GM11168 (cell line): ENCODE results near the gene CD244.

ENCODE experiments used
- in situ Hi-C: fragments of 300-500 bp; cut with MboI; formaldehyde crosslinking; loops from one replicate; pipeline ENCODE4 v1.12.0; 2022; ENCODE audit warnings: low sequenced_read_pairs; ENCODE audit not compliant: unreplicated experiment

The CD244 gene

DNA sequence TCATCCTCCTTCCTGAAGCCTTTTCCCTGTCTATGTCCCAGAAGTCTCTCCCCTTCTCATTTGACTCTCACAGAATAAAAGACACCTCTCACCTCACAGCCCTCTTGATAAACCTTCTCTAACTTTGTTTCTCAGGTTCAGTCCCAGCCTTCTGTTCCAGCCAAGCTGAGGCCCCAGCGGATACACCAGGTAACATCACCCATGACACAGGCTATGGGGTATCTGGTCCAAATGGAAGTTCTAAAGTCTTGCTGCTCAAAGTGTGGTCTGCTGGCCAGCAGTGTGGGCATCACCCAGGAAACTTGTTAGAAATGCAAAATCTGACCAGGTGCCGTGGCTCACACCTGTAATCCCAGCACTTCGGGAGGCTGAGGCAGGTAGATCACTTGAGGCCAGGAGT lies 43.5 kb downstream of the CD244 start:
- in situ Hi-C loops, result no loop called here

DNA sequence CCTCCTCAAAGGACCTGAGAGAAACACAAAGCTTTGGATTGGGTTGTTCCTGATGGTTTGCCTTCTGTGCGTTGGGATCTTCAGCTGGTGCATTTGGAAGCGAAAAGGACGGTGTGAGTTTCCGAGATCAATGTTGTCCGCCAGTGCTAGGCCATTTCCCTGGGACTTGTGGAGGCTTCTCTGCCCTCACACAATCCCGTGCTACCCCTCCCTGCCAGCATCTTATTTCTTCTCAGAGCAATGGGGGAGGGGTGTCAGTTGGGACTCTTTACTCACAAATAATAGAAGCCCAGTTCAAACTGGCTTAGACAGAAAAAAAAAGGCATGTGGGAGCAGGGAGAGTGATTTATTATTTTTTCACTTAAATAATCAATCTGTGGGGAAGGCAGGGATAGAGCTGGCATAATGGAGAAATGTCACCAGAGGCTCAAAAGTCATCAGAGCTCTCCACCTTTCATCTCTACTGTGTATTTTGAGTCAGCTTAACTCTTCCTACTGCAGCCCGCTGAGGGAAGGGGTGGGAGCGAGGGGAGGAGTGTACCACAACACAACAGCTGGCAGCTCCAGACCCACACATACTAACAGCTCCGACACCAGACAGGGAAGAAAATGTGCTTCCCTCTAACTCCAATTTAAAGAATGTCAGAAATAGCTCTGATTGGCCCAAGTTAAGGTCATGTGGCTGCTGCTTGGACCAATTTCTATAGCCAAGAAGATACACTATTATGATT lies 44.3 kb downstream of the CD244 start:
- in situ Hi-C loops, result no loop called here

DNA sequence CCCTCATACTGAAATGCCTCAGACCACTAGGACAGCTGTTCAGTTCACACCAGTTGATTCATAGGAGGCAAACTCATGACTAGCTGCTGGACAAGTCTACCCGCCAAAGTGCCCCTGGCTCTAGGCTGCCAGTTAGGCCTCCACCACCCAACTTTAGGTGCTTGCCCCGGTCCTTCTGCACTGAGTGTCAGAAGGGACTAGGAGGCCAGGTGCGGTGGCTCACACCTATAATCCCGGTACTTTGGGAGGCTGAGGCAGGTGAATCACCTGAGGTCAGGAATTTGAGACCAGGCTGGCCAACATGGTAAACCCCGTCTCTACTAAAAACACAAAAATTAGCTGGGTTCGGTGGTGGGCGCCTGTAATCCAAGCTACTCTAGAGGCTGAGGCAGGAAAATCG lies 47.8 kb downstream of the CD244 start:
- in situ Hi-C loops, result no loop called here

DNA sequence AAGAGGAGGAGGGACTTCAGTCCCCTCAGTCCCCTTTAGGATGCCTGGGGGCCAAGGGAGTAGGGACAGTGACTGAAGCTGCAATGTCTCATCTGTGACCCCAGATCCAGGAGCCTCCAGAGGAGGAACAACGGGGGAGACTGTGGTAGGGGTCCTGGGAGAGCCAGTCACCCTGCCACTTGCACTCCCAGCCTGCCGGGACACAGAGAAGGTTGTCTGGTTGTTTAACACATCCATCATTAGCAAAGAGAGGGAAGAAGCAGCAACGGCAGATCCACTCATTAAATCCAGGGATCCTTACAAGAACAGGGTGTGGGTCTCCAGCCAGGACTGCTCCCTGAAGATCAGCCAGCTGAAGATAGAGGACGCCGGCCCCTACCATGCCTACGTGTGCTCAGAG lies 48.4 kb downstream of the CD244 start:
- in situ Hi-C loops, result no loop called here

DNA sequence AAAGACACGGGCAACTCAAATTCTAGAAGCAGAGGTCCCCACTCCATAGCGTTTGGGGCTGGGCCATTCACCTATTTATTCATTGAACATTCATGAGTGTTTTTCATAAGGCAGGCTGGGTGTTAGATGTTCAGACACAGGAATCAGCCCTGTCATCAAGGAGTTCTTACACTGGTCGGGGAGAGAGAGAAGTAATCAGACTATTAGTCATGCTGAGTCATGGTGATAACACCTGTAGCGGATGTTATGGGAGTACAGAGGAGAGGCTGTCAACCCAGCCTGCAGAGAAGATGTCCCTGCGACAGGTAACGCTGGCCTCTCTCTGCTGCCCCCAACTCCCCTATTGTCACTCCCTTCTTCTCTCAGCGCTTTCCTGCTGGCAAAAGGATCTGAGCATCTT lies 49.5 kb downstream of the CD244 start:
- in situ Hi-C loops, result no loop called here

DNA sequence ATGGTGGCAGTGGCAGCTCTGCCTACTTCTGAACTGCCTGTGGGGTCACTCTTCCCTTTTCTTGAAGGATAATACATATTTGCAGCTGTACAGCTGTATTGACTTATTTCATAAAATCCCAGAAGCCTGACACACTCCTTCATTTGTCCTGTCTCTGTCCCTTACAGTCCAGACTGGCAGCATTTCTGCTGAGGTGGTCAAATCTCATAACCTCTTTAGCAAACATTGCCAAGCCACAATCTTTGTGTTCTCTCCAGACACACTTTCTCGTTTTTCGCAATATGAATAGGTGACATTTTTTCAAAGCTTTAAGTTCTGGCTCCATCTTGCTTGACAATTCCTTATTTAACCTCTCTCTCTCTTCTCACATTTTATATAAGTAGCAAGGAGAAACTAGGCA lies 51.5 kb downstream of the CD244 start:
- in situ Hi-C loops, result no loop called here

DNA sequence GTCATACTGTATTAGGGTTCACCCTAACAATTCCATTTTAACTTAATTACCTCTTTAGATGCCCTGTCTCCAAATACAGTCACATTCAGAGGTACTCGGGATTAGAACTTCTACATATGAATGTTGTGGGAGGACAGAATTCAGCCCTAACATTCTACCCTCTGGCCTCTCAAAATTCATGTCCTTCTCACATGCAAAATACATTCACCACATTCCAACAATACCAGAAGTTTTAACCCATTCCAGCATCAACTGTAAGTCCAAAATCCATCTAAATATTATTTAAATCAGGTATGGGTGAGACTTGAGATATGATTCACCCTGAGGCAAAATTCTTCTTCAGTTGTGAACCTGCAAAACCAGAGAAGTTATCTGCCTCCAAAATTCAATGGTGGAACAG lies 52.2 kb downstream of the CD244 start:
- in situ Hi-C loops, result no loop called here

DNA sequence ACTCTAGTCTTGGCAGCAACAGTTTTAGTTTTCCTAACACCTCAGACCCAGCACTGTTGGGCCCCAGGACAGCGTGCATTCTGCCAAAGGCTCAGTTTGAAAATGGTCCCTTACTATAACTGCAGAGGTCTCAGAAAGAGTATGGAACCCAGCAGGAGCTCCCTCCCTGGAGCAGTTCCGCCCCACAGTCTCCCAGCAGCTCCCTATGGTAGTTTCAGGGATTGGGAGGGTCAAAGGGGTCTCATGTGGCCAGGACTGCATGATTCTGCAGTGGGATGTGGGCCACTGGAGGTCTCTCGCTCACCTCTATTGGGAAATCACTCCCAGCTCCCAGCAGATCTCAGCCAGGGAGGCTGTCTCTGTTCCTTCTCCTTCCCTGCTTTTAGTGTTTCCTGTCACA lies 54.4 kb downstream of the CD244 start:
- in situ Hi-C loops, result no loop called here

DNA sequence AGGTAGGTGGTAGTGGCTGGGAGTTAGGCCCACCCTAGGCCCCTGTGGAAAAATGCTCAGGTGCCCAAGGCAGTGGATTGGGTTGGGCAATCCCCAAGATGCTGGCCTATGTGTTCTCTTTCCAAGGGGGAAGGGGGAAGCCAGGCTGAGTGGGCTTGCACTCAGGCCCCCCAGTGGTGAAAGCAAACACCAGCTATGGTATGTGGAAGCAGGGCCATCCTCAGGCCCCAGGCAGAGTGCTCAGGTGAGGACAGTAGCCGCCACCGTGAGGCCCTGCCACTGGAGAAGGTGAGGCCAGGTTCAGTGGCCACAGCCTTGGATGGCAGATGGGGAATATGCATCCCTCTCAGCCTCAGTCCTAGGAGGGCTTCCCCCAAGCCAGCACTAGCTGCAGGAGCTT lies 54.9 kb downstream of the CD244 start:
- in situ Hi-C loops, result no loop called here

DNA sequence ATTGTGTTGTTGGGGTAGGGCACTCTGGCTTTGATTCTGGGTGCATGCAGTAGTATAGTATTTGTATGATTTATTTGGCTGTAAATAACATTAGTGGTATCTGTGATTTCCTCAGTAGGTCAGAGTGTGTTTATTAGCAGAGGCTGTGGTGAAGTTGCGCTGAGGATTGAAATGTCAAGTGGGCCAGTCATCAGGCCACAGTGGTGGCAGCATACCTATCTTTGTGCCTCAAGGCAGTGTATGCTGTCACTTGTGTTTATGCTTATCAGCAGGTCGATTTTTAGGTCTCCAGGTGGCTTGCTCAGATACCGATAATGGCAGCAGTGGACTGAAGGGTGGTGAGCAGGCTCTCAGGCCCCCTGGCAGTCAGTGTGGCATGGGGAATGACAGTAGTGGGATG lies 55.4 kb downstream of the CD244 start:
- in situ Hi-C loops, result no loop called here

DNA sequence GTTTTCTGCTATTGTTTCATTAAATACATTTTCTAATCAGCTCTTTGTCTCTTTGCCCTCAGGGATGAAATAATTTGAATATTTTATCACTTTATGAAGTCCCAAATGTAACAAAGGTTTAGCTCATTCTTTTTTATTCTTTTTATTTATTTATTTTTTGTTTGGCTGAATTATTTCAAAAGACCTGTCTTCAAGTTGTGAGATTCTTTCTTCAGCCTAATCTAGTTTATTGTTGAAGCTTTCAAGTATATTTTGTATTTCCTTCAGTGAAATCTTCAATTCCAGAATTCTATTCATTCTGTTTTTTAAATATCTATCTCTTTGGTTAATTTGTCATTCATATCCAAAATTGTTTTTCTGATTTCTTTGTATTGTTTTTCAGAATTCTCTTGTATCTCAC lies 55.9 kb downstream of the CD244 start:
- in situ Hi-C loops, result no loop called here

DNA sequence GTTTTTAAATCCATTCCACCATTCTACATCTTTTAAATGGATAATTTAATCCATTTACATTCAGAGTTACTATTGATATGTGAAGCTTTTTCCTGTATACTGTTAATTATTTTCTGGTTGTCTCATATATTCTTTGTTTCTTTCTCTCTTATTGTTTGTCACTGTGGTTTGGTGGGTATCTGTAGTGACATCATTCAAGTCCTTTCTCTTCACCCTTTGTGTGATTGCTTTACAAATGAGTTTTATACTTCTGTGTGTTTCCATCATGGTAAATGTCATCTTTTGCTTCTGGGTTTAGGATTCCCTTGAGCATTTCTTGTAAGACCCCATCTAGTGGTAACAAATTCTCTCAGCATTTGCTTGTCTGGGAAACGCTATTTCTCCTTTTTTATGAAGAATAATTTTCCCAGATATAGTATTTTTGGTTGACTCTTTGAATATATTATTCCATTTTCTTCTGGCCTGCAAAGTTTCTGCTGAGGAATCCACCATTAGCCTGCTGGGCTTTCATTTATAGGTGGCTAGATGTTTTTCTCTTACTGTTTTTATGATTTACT lies 56.5 kb downstream of the CD244 start:
- in situ Hi-C loops, result no loop called here

DNA sequence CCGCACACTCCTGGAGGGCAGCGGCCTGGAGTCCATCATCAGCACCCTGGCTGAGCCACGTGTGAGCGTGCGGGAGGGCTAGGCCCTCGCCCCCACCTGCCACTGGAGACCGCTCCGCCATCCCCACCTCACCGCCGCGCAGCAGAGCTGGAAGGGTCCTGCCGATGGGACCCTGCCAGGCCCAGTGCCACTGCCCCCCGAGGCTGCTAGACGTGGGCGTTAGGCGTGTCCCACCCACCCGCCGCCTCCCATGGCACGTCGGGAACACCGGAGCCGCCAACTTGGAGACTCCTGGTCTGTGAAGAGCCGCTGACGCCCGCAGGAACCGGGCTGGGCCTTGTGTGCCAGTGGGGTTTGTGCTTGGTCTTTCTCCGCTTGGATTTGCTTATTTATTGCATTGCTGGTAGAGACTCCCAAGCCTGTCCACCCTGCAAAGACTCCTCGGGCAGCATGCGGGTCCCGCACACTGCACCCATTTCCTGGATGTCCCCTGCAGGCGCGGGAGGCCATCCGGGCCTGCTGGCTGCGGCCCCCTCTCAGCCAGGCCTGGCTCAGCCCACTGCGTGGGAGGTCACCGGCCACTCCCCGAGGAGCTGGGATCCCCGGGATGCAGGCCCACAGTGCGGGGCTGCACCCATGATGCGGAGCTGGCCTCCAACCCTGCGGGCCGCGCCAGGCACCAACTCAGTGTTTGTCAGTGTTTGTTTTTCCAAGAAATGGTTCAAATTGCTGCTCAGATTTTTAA lies 60.7 kb downstream of the CD244 start:
- in situ Hi-C loops, result no loop called here

DNA sequence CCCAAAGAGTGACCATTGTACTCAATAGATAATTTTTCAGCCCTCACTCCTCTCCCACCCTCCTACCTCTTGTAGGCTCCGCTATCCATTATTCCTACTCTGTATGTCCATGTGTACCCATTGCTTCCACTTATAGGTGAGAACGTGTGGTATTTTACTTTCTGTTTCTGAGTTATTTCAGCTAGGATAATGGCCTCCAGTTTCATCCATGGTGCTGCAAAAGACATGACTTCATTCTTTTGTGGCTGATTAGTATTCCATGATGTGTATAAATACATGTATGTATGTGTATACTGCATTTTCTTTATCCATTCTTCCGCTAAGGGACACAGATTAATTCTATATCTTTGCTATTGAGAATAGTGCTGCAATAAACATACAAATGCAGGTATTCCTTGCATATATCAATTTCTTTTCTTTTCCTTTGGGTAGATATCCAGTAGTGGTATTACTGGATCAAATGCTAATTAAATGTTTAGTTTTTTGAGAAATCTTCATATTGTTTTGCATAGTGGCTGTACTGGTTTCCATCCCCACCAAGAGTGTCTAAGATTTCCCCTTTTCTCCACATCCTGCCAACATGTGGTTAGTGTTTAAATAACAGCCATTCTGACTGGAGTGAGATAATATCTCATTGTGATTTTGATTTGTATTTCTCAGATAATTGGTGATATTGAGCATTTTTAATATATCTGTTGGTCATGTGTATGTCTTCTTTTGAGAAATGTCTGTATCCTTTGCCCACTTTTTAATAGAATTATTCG lies 61.9 kb downstream of the CD244 start:
- in situ Hi-C loops, result no loop called here

DNA sequence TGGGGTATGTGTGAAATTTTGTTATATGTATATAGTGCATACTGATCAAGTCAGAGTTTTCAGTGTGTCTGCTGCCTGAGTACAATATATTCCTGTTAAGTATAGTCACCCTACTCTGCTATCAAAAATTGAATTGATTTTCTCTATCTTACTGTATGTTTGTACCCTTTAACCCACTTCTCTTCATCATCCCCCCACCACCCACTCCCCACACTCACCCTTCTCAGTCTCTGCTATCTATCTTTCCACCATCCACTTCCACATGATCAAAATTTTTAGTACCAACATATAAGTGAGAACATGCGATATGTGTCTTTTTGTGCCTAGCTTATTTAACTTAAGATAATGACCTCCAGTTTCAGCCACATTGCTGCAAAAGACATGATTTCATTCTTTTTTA lies 62.5 kb downstream of the CD244 start:
- in situ Hi-C loops, result no loop called here

DNA sequence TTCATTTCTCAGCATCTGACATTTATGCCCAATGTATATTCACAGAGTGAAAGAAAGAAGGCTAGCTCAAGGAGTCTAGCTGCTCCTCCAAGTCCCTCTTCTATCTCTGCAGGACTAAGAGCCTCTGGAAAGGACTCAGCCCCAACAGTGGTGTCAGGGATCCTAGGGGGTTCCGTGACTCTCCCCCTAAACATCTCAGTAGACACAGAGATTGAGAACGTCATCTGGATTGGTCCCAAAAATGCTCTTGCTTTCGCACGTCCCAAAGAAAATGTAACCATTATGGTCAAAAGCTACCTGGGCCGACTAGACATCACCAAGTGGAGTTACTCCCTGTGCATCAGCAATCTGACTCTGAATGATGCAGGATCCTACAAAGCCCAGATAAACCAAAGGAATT lies 63.0 kb downstream of the CD244 start:
- in situ Hi-C loops, result no loop called here

DNA sequence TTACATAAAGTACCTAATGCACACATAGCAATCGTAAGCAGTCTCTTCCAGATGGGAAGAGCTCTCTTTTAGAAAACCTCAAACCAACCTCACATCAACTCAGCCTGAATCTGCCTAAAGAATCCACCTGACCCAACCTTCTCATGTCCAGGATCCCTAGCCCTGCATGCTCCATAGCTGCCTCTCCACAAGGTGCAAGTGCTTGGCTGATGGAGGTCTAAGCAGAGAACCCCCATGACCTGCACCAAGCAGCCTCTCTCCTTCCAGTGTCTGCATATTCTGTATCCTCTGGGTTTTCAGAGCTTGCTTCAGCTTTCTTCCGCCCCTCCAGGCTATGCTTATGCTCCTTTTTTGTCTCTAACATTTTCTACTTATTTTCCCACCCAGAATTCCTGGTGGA lies 64.2 kb downstream of the CD244 start:
- in situ Hi-C loops, result no loop called here

DNA sequence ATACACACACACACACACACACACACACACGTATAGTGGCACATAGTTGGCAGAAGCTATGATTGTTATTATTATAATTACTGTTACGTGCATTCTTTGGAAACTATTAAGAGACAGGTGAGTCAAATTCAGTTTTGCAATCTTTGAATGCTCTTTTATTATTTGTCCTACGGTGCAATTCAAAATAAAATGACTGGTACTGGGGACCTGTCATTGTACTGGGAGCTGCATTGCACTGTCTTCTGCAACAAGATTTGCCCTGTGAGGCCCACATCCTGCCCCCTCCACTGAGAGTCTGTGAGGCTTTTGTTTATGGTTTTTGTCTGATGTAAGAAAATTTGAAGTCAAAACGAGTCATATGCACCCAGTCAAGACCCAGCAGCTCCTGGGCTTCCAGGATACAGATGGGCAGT lies 64.8 kb downstream of the CD244 start:
- in situ Hi-C loops, result no loop called here

DNA sequence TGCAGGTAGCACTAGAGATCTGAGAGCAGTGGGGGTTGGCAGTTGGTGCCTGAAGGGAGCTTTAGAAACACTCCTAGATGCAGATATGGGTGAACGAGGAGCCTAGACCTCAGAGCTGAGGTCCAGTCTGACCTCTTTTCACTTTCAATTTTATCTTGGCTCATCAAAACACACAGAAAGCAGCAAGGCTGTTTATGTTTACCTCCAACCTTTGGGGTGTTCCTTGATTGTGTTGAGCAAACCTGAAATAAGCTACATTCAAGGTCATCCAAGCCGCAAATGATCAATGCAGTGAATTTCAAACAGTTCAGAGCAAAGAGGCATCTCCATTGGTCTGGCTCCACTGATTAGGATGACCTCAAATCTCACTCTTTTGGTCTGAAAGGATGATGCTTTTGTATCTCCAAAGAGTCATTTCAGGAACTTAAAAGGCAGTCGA lies 65.4 kb downstream of the CD244 start:
- in situ Hi-C loops, result no loop called here

DNA sequence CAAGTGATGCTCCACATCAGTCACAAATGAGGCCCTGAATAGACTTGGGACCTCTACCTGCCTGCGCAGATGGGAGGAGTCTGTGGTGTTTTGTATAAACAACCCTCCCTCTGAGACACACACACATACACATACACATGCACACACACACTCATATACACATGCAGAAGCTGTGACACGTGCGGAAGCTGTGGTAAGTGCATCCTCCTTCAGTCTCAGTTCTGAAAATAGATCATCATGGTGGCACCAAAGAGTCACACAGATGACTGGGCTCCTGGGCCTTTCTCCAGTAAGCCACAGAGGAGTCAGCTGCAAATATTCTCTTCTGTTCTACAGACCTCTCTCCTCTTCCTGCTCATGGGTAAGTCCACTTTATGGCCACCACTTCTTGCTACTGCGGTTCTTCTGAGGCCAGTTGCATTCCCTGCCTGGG lies 66.7 kb downstream of the CD244 start, which contains the start of gene LY9:
Gene LY9, plus strand, starts transcription at position 224 of the 433 bp plus-strand sequence. Its CDS starts 14 bp downstream, at position 238.
- in situ Hi-C loops, result no loop called here

DNA sequence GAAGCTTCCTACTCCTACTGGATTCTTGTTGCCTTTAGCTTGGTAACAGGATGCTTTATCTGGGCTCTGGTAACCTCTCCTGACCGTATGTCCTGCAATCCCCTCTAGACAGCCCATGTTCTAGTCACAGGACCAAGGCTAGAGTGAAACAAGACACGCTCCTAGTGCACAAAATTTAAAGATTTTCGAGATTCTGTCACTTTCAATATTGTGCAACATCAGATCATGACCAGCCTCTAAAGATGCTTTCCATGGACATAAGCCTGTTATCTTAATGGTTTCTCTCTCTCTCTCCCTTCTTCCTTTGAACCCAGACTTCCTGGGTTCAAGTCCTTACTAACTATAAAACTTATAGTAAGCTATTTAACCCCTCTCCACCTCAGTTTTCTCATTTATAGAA lies 68.3 kb downstream of the CD244 start:
- in situ Hi-C loops, result no loop called here
